Measurements from ENCODE around the gene ATXN7L1.

- TF ChIP-seq CTCF (IDR thresholded peaks at IDR 0.05) (no peak), POLR2A (IDR thresholded peaks at IDR 0.05) (no peak)
These were observed 203.6 kb downstream of the ATXN7L1 start for GRCh38 chr7:105672801-105673200.

All from prostate gland (tissue), 2 donors.